Stimulated activated CD8-positive, alpha-beta memory T cell treated with anti-CD3 and anti-CD28 coated beads, Interleukin-12 subunit alpha, Interleukin-12 subunit beta, amount 100 ng/mL, for 24 hours (primary cell): ENCODE measurements around the gene SLC9A3.

Experiments used
- DNase-seq: peaks from one replicate; pipeline ENCODE4 v3.0.0-alpha.2; 2020; ENCODE audit errors: extremely low read depth

Gene SLC9A3

GRCh38 chr5:460273-460625 is 64.0 kb downstream of the SLC9A3 start:
- DNase-seq: no peak

GRCh38 chr5:459562-460272 is 64.5 kb downstream of the SLC9A3 start:
- no peak for DNase-seq

GRCh38 chr5:458547-459353 is 65.5 kb downstream of the SLC9A3 start:
- DNase-seq: peak; percentile 47

DNA sequence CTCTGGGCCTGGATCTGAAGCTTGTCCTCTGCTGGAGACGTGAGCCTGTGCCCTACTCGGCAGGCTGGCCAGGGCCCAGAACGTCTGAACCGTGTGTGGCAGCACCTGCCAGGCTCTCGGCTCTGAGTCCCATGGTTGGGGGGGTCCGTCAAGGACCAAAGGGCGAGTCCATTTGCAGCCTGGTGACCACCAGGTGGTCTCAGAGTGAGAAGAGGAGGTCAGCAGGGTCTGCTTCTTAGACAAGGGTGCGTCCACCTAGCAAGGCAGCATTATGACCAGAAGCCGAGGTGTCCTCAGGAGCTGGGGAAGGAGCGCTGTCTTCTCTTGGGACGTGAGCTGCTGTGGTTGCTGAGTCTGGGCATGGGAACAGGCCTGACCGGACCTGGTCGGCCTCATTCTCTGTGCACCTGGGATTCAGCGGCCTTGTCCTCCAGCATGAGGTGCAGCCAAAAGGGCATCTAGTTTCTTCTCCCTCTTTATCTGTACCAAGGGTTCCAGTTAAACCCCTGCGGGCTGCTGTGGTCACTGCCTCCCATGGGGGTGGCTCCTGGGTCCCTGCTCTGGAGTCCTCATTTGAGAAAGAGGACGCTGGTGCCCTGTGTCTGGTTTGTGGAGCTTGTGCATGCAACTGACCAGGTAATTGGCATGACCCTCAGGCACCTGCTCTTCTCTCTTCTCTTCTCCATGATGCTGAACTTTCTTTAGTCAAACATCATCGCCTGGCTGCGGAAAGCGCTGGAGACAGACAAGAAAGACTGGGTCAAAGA is 66.9 kb downstream of the SLC9A3 start:
- DNase-seq: no peak

DNA sequence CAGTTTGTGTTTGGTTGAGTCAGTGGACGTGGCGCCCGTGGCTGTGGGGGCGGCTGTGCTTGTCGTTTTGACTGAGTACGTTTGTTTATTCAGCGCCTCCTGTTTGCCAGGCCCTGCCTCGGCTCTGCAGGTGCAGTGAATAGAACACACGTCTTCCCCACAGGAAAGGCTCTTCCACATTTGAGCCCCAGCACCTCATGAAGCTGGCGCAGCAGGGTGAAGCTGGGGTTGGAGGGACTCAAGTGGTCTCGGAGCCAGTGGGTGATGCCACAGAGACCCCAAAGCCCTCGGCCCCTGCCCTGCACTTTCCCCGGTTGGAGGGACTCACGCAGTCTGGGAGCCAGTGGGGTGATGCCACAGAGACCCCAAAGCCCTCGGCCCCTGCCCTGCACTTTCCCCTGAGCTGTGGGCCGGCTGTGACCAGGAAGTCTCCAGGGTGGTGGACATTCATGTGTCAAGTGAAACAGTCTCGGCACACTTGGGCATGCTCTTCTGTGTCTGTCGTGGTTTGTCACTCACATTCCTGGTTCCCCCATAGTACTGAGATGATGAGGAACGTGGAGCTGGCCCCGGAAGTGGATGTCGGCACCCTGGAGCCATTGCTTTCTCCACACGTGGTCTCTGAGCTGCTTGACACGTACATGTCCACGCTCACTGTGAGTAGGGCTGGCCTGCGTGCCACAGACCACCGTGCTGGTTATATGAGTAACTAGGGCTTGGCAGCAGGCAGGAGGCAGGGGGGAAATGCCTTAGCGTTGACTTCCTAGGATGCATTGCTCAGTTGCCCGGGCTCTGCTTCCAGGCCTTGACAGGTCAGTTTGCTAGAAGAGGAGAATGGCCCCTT is 67.7 kb downstream of the SLC9A3 start:
- no peak for DNase-seq

- DNase-seq: no peak
These were observed 68.4 kb downstream of the SLC9A3 start for GRCh38 chr5:455806-456205.

DNA sequence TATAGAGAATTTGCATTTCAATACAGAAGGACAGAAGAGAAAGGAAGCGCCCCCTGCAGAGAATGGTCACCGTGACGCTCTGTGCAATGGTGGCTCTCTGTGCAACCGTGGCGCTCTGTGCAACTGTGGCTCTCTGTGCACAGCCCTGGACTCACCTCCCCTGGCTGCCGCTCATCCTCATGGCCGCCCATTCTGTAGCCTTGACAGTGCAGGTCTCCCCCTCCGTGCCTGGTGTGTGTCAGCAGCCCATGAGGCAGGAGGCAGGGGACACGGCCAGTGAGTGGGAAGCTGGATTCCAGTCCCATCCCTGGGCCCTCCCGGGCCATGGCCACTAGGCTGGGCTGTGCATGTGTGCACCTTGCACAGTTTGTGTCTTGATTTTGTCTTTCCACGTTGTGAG is 69.3 kb downstream of the SLC9A3 start:
- DNase-seq: no peak

DNA sequence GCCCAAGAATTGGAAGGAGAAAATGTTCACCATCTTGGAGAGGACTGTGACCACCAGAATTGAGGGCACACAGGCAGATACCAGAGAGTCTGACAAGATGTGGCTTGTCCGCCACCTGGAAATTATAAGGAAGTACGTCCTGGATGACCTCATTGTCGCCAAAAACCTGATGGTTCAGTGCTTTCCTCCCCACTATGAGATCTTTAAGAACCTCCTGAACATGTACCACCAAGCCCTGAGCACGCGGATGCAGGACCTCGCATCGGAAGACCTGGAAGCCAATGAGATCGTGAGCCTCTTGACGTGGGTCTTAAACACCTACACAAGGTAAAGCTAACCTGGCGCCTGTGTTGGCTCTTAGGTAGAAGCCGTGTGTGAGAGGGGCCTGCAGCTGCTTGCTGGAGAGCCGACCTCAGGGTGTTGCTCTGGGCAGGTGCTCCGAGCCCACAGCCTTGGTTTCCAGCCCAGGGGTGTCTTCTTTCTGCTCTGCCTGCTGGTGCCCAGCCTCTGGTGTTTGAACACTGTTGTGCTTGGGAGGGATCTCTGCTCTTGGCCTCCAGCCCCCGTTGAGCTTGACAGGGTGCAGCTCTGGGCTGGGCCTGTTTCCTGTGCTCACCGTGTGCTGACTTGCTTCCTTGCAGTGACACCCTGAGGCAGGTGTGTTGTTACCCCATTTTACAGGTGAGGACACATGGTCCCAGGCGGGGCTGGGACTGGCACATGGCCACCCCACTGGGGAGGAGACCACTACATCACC is 70.3 kb downstream of the SLC9A3 start:
- DNase-seq: no peak

DNA sequence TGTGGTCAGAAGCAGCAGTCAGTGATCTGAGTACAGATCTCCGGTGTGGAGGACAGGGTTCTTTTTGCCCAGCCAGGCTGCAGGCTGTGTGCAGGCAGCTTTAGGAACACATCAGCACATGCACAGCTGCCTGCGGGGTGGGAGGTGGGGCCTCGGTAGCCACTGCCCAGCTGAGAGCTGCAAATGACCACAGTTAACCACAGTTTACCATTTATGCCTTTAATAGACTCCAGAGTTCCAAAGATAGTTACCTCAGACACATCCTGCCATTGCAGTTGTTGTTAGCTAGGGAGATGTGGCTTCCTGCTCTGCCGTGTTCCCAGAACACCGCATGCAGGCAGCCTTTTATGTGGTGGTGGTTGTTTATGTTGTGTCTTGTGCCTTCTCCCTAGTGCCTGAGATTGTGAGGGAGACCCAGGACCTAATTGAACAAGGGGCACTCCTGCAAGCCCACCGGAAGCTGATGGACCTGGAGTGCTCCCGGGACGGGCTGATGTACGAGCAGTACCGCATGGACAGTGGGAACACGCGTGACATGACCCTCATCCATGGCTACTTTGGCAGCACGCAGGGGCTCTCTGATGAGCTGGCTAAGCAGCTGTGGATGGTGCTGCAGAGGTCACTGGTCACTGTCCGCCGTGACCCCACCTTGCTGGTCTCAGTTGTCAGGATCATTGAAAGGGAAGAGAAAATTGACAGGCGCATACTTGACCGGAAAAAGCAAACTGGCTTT is 71.1 kb downstream of the SLC9A3 start:
- DNase-seq: no peak

DNA sequence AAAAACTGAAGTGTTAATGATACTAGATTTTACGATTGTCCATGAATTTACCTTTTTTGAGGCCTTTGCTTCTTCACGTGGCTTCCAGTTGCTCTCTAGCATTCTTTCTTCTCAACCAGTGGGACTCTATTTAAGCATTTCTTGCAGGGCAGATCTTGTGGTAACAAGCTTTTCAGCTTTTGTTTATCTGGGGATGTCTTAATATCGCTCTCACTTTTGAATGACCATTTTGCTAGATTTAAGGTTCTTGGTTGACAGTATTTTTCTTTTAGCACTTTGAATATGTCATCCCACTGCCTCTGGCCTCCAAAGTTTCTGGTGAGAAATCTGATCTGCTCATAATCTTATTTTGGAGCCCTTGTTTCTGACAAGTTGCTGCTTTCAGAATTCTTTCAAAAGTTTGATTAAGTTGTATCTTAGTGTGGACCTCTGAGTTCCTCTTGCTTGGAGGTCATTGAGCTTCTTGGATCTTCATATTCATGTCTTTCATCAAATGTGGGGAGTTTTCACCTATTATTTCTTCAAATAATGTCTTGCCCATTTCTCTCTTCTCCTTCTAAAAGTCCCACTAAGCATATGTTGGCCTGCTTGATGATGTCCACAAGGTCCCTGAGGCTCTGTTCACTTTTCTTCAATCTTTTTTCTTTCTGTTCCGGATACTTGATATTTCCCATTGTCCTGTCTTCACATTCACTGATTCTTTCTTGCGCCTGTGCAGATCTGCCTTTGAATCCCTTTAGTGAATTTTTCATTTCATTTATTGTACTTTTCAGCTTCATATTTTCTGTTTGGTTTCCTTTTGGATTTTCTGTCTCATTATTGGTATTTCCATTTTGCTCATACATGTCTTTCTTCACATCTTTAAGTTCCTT is 72.4 kb downstream of the SLC9A3 start:
- no peak for DNase-seq

DNA sequence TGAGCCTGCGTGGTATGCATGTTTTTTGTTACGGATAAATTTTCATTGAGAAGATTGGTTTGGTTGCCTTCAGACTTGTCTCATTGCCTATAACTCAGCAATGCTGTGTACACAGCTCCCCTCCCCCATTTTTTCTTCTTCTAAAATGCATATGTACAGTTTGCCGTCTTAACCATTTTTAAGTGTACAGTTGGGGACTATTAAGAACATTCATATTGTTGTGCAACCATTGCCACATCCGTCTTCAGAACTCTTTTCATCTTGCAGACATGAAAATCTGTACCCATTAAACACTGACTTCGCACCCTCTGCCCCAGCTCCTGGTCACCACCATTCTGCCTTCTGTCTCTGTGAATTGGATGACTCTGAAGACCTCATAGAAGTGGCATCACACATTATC is 75.1 kb downstream of the SLC9A3 start:
- no peak for DNase-seq

- no peak for DNase-seq
These were observed 75.5 kb downstream of the SLC9A3 start for GRCh38 chr5:448766-449090.

- no peak for DNase-seq
These were observed 76.0 kb downstream of the SLC9A3 start for GRCh38 chr5:448061-448765.

DNA sequence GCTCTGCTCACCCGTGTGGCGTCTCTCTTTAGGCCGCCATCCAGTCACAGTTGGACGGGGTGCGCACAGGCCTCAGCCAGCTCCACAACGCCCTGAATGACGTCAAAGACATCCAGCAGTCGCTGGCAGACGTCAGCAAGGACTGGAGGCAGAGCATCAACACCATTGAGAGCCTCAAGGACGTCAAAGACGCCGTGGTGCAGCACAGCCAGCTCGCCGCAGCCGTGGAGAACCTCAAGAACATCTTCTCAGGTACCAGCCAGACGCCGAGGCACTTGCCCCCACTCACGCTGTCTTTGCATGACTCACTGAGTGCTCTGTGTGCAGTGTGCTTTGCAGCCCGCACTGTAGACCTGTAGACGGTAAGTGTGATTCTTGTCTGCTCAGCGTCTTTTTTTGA is 76.7 kb downstream of the SLC9A3 start:
- DNase-seq: no peak

DNA sequence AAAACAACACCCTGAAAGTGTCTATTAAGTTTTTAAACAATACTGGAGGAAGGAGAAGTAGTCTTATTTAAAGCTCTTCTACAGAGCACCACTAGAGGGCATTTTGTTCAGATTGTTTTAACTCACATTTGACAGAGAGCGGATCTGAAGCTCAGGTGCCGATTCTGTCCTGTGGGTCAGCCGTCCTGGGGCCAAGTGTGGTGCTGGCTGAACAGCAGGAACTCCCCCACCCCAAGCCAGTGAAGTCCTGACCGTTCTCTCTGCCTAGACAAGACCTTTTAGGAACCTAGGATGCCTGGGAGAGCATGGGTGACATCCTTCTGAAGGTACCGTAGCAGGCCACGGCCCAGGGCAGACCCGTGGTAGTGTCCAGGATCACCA is 77.4 kb downstream of the SLC9A3 start:
- DNase-seq: no peak

- DNase-seq: no peak
These were observed 78.0 kb downstream of the SLC9A3 start for GRCh38 chr5:446066-446882.

DNA sequence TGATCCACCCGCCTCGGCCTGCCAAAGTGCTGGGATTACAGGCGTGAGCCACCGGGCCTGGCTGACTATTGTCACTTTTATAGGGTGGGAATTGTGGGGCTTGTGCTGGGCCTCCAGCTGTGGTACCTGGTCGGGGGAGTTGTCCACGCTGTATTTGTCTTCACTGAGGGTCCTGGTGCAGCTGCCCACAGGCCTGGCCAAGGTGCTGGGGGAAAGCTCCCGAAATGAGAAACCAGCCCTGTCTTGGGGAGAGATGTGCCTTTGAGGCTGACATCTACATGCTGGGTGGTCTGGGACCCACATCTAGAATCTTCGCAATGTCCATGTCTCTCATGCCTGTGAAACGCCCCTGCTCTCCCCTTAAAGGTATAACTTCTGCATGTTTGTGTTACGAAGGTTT is 78.7 kb downstream of the SLC9A3 start:
- DNase-seq: no peak

DNA sequence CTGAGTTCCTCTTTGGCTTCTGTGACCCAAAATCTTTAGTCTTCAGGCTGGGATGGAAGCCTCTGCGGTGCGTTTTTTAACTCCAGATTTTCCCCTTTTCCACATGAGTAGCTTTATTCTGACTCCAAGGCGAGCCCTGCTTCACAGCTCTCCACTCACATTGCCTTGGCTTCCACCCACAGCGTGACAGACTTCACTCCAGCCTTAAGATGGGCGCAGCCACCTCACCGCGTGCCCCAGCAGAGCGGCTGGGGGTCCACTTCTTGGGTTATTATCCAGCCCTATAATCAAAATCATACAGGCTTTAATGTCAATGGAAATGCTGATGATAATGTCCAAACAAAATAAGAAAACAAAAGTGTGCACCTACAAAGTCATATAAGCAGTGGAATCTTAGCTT is 80.0 kb downstream of the SLC9A3 start:
- no peak for DNase-seq
